ENCODE data around the gene ZNF598.

Gene ZNF598

GRCh38 chr16:2027024-2028010 is 17.7 kb upstream of the ZNF598 start:
- peak overlapping the region; percentile 50 to 83 for H3K4me3 ChIP-seq (ENCODE audit: low read length in 2 of 2)
- peak overlapping the region; percentile 98 for H3K4ac ChIP-seq (ENCODE audit: low read length)
- H2BK5ac ChIP-seq (ENCODE audit: low read length) = no peak overlapping the region
- H3K18ac ChIP-seq (ENCODE audit: low read length) = peak overlapping the region; percentile 95
- H3K27ac ChIP-seq (replicated peaks; ENCODE audit: low read length) = no peak overlapping the region
- peaks cover 4% of the 10 kb centered on the region for H3K79me1 ChIP-seq (ENCODE audit: low read depth, low read length)
- peaks cover 4 to 5% of the 10 kb centered on the region in 2 donors for H3K9me3 ChIP-seq (replicated peaks in 1 of 2; ENCODE audit: control insufficient read depth in 2 of 2, insufficient read depth in 1 of 2, low read depth in 1 of 2, low read length in 2 of 2)
- H2BK120ac ChIP-seq (ENCODE audit: low read depth, low read length) = no peak overlapping the region
- peak overlapping the region; percentile 1 for H4K91ac ChIP-seq (ENCODE audit: low read depth, low read length, poor library complexity)
- DNase-seq (ENCODE audit: low spot score) = no peak
- peak overlapping the region; percentile 82 for H3K14ac ChIP-seq (ENCODE audit: low read length)
- H2BK12ac ChIP-seq (ENCODE audit: low read length) = peak overlapping the region; percentile 63
- H2AFZ ChIP-seq (ENCODE audit: low read length) = peak overlapping the region; percentile 84
- peak overlapping the region; percentile 58 for H2BK15ac ChIP-seq (ENCODE audit: low read length)
- H3K23ac ChIP-seq (ENCODE audit: low read depth, low read length, poor library complexity) = peak overlapping the region; percentile 58
- no peak overlapping the region for H4K8ac ChIP-seq (ENCODE audit: low read depth, low read length)
- H3K4me2 ChIP-seq (ENCODE audit: insufficient read depth, low read length, poor library complexity, severe bottlenecking) = peak overlapping the region; percentile 89
- peaks cover 3 to 40% (median 38%) of the 10 kb centered on the region in 3 experiments for H3K27me3 ChIP-seq (ENCODE audit: control insufficient read depth in 3 of 3, insufficient read depth in 3 of 3, low read depth in 1 of 3, low read length in 3 of 3)
- H3K9ac ChIP-seq (ENCODE audit: low read depth, low read length, poor library complexity) = peak overlapping the region; percentile 83
- H3K36me3 ChIP-seq (replicated peaks in 1 of 2; ENCODE audit: control insufficient read depth in 2 of 2, insufficient read depth in 2 of 2, low read length in 2 of 2) = no peaks in the 10 kb centered on the region
- peak overlapping the region; percentile 24 for H2AK5ac ChIP-seq (ENCODE audit: low read depth, low read length)
- peaks cover 7 to 16% of the 10 kb centered on the region in 2 donors for H3K4me1 ChIP-seq (ENCODE audit: control insufficient read depth in 2 of 2, insufficient read depth in 1 of 2, low read depth in 1 of 2, low read length in 2 of 2)
- WGBS, 2 donors (ENCODE audit: extremely low coverage in 2 of 2, insufficient read length in 2 of 2, insufficient replicate concordance in 1 of 2) = no CpG with 5 or more reads among the region's 76 CpGs

- Histone ChIP-seq H3K4me3 (ENCODE audit: low read length in 2 of 2) (peak within 1 kb of the TSS; percentile 50 to 83), H3K9me3 (replicated peaks in 1 of 2; ENCODE audit: control insufficient read depth in 2 of 2, insufficient read depth in 1 of 2, low read depth in 1 of 2, low read length in 2 of 2) (peaks cover 4 to 5% of the 10 kb centered on the region in 2 donors)
Measured at GRCh38 chr16:2026461-2027023, 16.9 kb upstream of the ZNF598 start, which contains the start of gene NHERF2. TSS of gene NHERF2 (plus strand) at chr16:2026902. CDS start at chr16:2027006, 104 bp downstream.

GRCh38 chr16:2025878-2026460 is 16.3 kb upstream of the ZNF598 start:
- H2BK12ac ChIP-seq (ENCODE audit: low read length) = peak overlapping the region; percentile 46
- H2BK120ac ChIP-seq (ENCODE audit: low read depth, low read length) = peak overlapping the region; percentile 47
- peak overlapping the region; percentile 50 for H3K18ac ChIP-seq (ENCODE audit: low read length)
- WGBS, 2 donors (ENCODE audit: extremely low coverage in 2 of 2, insufficient read length in 2 of 2, insufficient replicate concordance in 1 of 2) = no CpG with 5 or more reads among the region's 16 CpGs
- no peak overlapping the region for H3K4me2 ChIP-seq (ENCODE audit: insufficient read depth, low read length, poor library complexity, severe bottlenecking)
- no peak overlapping the region for H3K27ac ChIP-seq (replicated peaks; ENCODE audit: low read length)
- no peak overlapping the region for H4K8ac ChIP-seq (ENCODE audit: low read depth, low read length)
- no peaks in the 10 kb centered on the region for H3K36me3 ChIP-seq (replicated peaks in 1 of 2; ENCODE audit: control insufficient read depth in 2 of 2, insufficient read depth in 2 of 2, low read length in 2 of 2)
- no peak overlapping the region for H4K91ac ChIP-seq (ENCODE audit: low read depth, low read length, poor library complexity)
- peaks cover 7 to 16% of the 10 kb centered on the region in 2 donors for H3K4me1 ChIP-seq (ENCODE audit: control insufficient read depth in 2 of 2, insufficient read depth in 1 of 2, low read depth in 1 of 2, low read length in 2 of 2)
- H3K79me1 ChIP-seq (ENCODE audit: low read depth, low read length) = peaks cover 4% of the 10 kb centered on the region
- H3K4me3 ChIP-seq (ENCODE audit: low read length in 2 of 2) = peak overlapping the region in 1 of 2 donors; percentile 27
- peak overlapping the region; percentile 32 for H3K9ac ChIP-seq (ENCODE audit: low read depth, low read length, poor library complexity)
- H2AK5ac ChIP-seq (ENCODE audit: low read depth, low read length) = peak overlapping the region; percentile 90
- H3K4ac ChIP-seq (ENCODE audit: low read length) = no peak overlapping the region
- peaks cover 3 to 45% (median 44%) of the 10 kb centered on the region in 3 experiments for H3K27me3 ChIP-seq (ENCODE audit: control insufficient read depth in 3 of 3, insufficient read depth in 3 of 3, low read depth in 1 of 3, low read length in 3 of 3)
- peak overlapping the region; percentile 79 for H2BK15ac ChIP-seq (ENCODE audit: low read length)
- peak overlapping the region; percentile 59 for H2AFZ ChIP-seq (ENCODE audit: low read length)
- no peak overlapping the region for H3K14ac ChIP-seq (ENCODE audit: low read length)
- peak overlapping the region; percentile 55 for H3K23ac ChIP-seq (ENCODE audit: low read depth, low read length, poor library complexity)
- no peak for DNase-seq (ENCODE audit: low spot score)
- H2BK5ac ChIP-seq (ENCODE audit: low read length) = no peak overlapping the region
- peaks cover 4 to 5% of the 10 kb centered on the region in 2 donors for H3K9me3 ChIP-seq (replicated peaks in 1 of 2; ENCODE audit: control insufficient read depth in 2 of 2, insufficient read depth in 1 of 2, low read depth in 1 of 2, low read length in 2 of 2)

More at GRCh38 chr16:2026461-2027023, 16.9 kb upstream of the ZNF598 start, which contains the start of gene NHERF2:
- Histone ChIP-seq H4K91ac (ENCODE audit: low read depth, low read length, poor library complexity) (peak within 1 kb of the TSS; percentile 1), H3K27me3 (ENCODE audit: control insufficient read depth in 3 of 3, insufficient read depth in 3 of 3, low read depth in 1 of 3, low read length in 3 of 3) (peaks cover 3 to 42% (median 41%) of the 10 kb centered on the region in 3 experiments), H3K79me1 (ENCODE audit: low read depth, low read length) (peaks cover 4% of the 10 kb centered on the region), H3K14ac (ENCODE audit: low read length) (peak within 1 kb of the TSS; percentile 82), H3K18ac (ENCODE audit: low read length) (peak within 1 kb of the TSS; percentile 95), H2BK12ac (ENCODE audit: low read length) (peak within 1 kb of the TSS; percentile 63), H2AFZ (ENCODE audit: low read length) (peak within 1 kb of the TSS; percentile 84), H3K4me1 (ENCODE audit: control insufficient read depth in 2 of 2, insufficient read depth in 1 of 2, low read depth in 1 of 2, low read length in 2 of 2) (peaks cover 7 to 16% of the 10 kb centered on the region in 2 donors), H3K4ac (ENCODE audit: low read length) (peak within 1 kb of the TSS; percentile 98), H3K9ac (ENCODE audit: low read depth, low read length, poor library complexity) (peak within 1 kb of the TSS; percentile 83), H4K8ac (ENCODE audit: low read depth, low read length) (no peak within 1 kb of the TSS), H3K27ac (replicated peaks; ENCODE audit: low read length) (no peak within 1 kb of the TSS), H3K23ac (ENCODE audit: low read depth, low read length, poor library complexity) (peak within 1 kb of the TSS; percentile 58), H2BK15ac (ENCODE audit: low read length) (peak within 1 kb of the TSS; percentile 79), H2BK120ac (ENCODE audit: low read depth, low read length) (peak within 1 kb of the TSS; percentile 47), H2AK5ac (ENCODE audit: low read depth, low read length) (peak within 1 kb of the TSS; percentile 90), H3K36me3 (replicated peaks in 1 of 2; ENCODE audit: control insufficient read depth in 2 of 2, insufficient read depth in 2 of 2, low read length in 2 of 2) (no peaks in the 10 kb centered on the region), H2BK5ac (ENCODE audit: low read length) (no peak within 1 kb of the TSS), H3K4me2 (ENCODE audit: insufficient read depth, low read length, poor library complexity, severe bottlenecking) (peak within 1 kb of the TSS; percentile 89)
- DNase-seq (ENCODE audit: low spot score) = no peak
- whole genome bisulfite sequencing, 2 donors (ENCODE audit: extremely low coverage in 2 of 2, insufficient read length in 2 of 2, insufficient replicate concordance in 1 of 2) = no CpG with 5 or more reads among the region's 59 CpGs
